Loucy (cell line): ENCODE data around the gene KCNMA1.

Source experiments
- H2AFZ ChIP-seq: fragments of 200-600 bp; sonication (generic); 2 replicates; pipeline ENCODE4 v1.6.0; 2016; ENCODE audit warnings: antibody characterized with exemption, mild to moderate bottlenecking, low read length, moderate library complexity
- H3F3A ChIP-seq: fragments of 200-600 bp; 2 replicates; pipeline ENCODE4 v1.6.0; 2016; ENCODE audit warnings: antibody characterized with exemption, low read depth, mild to moderate bottlenecking
- H3K27me3 ChIP-seq: fragments of 200-600 bp; sonication (generic); 2 replicates; pipeline ENCODE4 v1.6.1; 2014; ENCODE audit warnings: low read length, mild to moderate bottlenecking; ENCODE audit not compliant: insufficient read depth, poor library complexity, severe bottlenecking
- H3K36me3 ChIP-seq: fragments of 200-600 bp; sonication (generic); 2 replicates; pipeline ENCODE4 v1.6.1; 2016; ENCODE audit warnings: low read length; ENCODE audit not compliant: insufficient read depth
- H3K4me1 ChIP-seq: fragments of 200-600 bp; sonication (generic); 2 replicates; pipeline ENCODE4 v1.5.1; 2014; ENCODE audit warnings: low read length, mild to moderate bottlenecking; ENCODE audit not compliant: insufficient read depth, poor library complexity, severe bottlenecking
- H3K4me2 ChIP-seq: fragments of 200-600 bp; sonication (generic); 2 replicates; pipeline ENCODE4 v1.6.0; 2014; ENCODE audit warnings: antibody characterized with exemption, low read length, low read depth, mild to moderate bottlenecking; ENCODE audit not compliant: poor library complexity, severe bottlenecking
- H3K4me3 ChIP-seq: fragments of 200-600 bp; sonication (generic); 2 replicates; pipeline ENCODE4 v1.5.1; 2014; ENCODE audit warnings: low read length, mild to moderate bottlenecking, mixed read lengths; ENCODE audit not compliant: poor library complexity, severe bottlenecking
- H3K79me2 ChIP-seq: fragments of 200-600 bp; sonication (generic); 2 replicates; pipeline ENCODE4 v1.6.1; 2014; ENCODE audit warnings: low read length; ENCODE audit not compliant: insufficient read depth
- H3K9ac ChIP-seq: fragments of 200-600 bp; sonication (generic); 2 replicates; pipeline ENCODE4 v1.6.0; 2014; ENCODE audit warnings: mild to moderate bottlenecking, low read depth, low read length, moderate library complexity; ENCODE audit not compliant: poor library complexity, severe bottlenecking
- H3K9me2 ChIP-seq: fragments of 200-600 bp; sonication (generic); replicated peaks from 2 replicates; pipeline ENCODE4 v1.6.1; 2016; ENCODE audit warnings: low read depth, low read length, mixed read lengths
- H3K9me3 ChIP-seq: fragments of 200-600 bp; sonication (generic); 2 replicates; pipeline ENCODE4 v1.6.1; 2014; ENCODE audit warnings: mild to moderate bottlenecking, antibody characterized with exemption, low read length, low read depth; ENCODE audit not compliant: insufficient read depth
- H4K20me1 ChIP-seq: fragments of 200-600 bp; sonication (generic); 2 replicates; pipeline ENCODE4 v1.6.0; 2014; ENCODE audit warnings: antibody characterized with exemption, low read length, mild to moderate bottlenecking; ENCODE audit not compliant: insufficient read depth, poor library complexity, severe bottlenecking
- CTCF ChIP-seq: fragments of 200-600 bp; sonication (generic); conservative IDR thresholded peaks from 2 replicates; pipeline ENCODE4 v1.5.1; 2014; ENCODE audit warnings: mild to moderate bottlenecking, antibody characterized with exemption, low read length
- EZH2phosphoT487 ChIP-seq: fragments of 200-600 bp; IDR thresholded peaks from 2 replicates; pipeline ENCODE4 v1.6.1; 2018; ENCODE audit warnings: antibody characterized with exemption, mild to moderate bottlenecking, moderate library complexity, borderline replicate concordance

The KCNMA1 gene

GRCh38 chr10:77002872-77003271 lies 634.7 kb downstream of the KCNMA1 start:
- Histone ChIP-seq H3K4me3 (no peak overlapping the region), H3K9me3 (peaks cover 7% of the 10 kb centered on the region; the same call in 1 of the 2 replicates), H2AFZ (peak overlapping the region; percentile 80), H3F3A (no peaks in the 10 kb centered on the region), H3K4me2 (peak overlapping the region; percentile 42), H3K36me3 (no peaks in the 10 kb centered on the region), H3K4me1 (peaks cover 46% of the 10 kb centered on the region), H3K9ac (peak overlapping the region; percentile 46), H4K20me1 (no peaks in the 10 kb centered on the region), H3K9me2 (no peaks in the 10 kb centered on the region), H3K79me2 (no peaks in the 10 kb centered on the region), H3K27me3 (no peaks in the 10 kb centered on the region)
- TF ChIP-seq CTCF (no peak), EZH2phosphoT487 (no peak)

- no peaks in the 10 kb centered on the region for H4K20me1 ChIP-seq
Observed at GRCh38 chr10:77001206-77001605, 636.4 kb downstream of the KCNMA1 start.

GRCh38 chr10:76998451-76998850 lies 639.2 kb downstream of the KCNMA1 start:
- Histone ChIP-seq H3F3A (no peaks in the 10 kb centered on the region), H3K27me3 (no peaks in the 10 kb centered on the region), H3K9ac (no peak overlapping the region), H3K79me2 (no peaks in the 10 kb centered on the region), H3K4me2 (no peak overlapping the region), H2AFZ (no peak overlapping the region), H3K9me2 (no peaks in the 10 kb centered on the region), H3K36me3 (no peaks in the 10 kb centered on the region), H3K4me1 (peaks cover 31% of the 10 kb centered on the region), H3K9me3 (no peaks in the 10 kb centered on the region), H4K20me1 (no peaks in the 10 kb centered on the region), H3K4me3 (no peak overlapping the region)
- no peak for TF ChIP-seq EZH2phosphoT487
- TF ChIP-seq CTCF = no peak

More at GRCh38 chr10:77001206-77001605, 636.4 kb downstream of the KCNMA1 start:
- Histone ChIP-seq H3K4me3 (no peak overlapping the region), H3F3A (no peaks in the 10 kb centered on the region), H3K9ac (no peak overlapping the region), H3K27me3 (no peaks in the 10 kb centered on the region), H2AFZ (no peak overlapping the region), H3K36me3 (no peaks in the 10 kb centered on the region), H3K9me3 (no peaks in the 10 kb centered on the region), H3K4me2 (no peak overlapping the region), H3K4me1 (peaks cover 46% of the 10 kb centered on the region), H3K9me2 (no peaks in the 10 kb centered on the region), H3K79me2 (no peaks in the 10 kb centered on the region)
- no peak for TF ChIP-seq EZH2phosphoT487
- TF ChIP-seq CTCF = no peak
